ENCODE data around the gene TIMM23. TPM values are rescaled to one million over a fixed set of nuclear protein-coding genes. Genes with fewer than 3 reads are reported as not detected.

TIMM23 gene
- total RNA-seq, 4 donors from 2014 or later = 24.5 to 62.2 (median 43.5) TPM

DNA sequence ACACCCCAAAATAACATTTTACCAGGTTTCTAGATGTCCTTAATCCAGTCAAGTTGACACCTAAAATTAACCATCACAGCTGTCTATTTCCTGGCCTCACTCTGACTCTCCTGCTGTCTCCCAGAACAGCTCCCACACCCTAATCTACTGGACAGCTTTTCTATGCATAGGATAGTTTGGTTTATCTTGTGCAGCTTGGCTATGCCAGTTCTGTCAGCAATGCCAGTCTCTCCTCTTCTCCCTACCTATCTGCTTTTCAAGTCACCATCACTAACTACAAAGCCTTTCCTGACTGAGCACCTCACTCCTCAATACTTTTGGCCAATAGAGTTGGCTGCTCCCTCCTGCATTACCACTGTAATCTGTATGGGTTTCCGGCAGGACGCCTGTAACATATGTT, 53.1 kb downstream of the TIMM23 start:
- no peak for DNase-seq
- no peaks in the 10 kb centered on the region for H3K36me3 ChIP-seq
- peak overlapping the region in 1 of 4 donors; percentile 6 for H3K27ac ChIP-seq
- no peaks in the 10 kb centered on the region for H3K9me3 ChIP-seq
- H3K27me3 ChIP-seq = no peaks in the 10 kb centered on the region
- no peak for TF ChIP-seq POLR2A (IDR thresholded peaks at IDR 0.05)
- TF ChIP-seq, protein P1, sequence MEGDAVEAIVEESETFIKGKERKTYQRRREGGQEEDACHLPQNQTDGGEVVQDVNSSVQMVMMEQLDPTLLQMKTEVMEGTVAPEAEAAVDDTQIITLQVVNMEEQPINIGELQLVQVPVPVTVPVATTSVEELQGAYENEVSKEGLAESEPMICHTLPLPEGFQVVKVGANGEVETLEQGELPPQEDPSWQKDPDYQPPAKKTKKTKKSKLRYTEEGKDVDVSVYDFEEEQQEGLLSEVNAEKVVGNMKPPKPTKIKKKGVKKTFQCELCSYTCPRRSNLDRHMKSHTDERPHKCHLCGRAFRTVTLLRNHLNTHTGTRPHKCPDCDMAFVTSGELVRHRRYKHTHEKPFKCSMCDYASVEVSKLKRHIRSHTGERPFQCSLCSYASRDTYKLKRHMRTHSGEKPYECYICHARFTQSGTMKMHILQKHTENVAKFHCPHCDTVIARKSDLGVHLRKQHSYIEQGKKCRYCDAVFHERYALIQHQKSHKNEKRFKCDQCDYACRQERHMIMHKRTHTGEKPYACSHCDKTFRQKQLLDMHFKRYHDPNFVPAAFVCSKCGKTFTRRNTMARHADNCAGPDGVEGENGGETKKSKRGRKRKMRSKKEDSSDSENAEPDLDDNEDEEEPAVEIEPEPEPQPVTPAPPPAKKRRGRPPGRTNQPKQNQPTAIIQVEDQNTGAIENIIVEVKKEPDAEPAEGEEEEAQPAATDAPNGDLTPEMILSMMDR (IDR thresholded peaks at IDR 0.05) = no peak
- peaks cover 0 to 84% (median 9%) of the 10 kb centered on the region in 4 donors for H3K4me1 ChIP-seq
- H3K4me3 ChIP-seq = no peak overlapping the region

DNA sequence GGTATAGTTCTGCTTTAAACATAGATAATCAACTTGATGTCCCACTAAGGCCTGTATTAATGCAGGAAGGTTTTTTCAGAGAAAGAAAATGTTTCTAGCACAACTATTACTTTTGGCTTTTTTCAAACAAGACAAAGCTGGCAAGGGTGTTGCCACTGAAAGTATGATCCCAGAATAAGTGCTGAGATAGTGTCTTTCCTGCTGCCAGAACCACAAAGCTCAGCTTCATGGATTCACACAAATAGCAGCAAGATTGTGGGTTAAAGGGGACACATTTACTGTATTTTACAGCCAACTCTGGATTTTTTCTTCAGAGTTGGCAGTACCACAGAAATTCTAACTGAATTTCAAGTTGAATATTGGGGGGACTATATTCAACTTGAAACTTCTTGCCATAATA, 53.8 kb downstream of the TIMM23 start:
- TF ChIP-seq, protein P1 (IDR thresholded peaks at IDR 0.05) = no peak
- no peak for TF ChIP-seq POLR2A (IDR thresholded peaks at IDR 0.05)
- Histone ChIP-seq H3K27me3 (no peaks in the 10 kb centered on the region), H3K9me3 (no peaks in the 10 kb centered on the region), H3K27ac (no peak overlapping the region), H3K36me3 (no peaks in the 10 kb centered on the region), H3K4me3 (no peak overlapping the region), H3K4me1 (peaks cover 0 to 77% (median 9%) of the 10 kb centered on the region in 4 donors)
- no peak for DNase-seq

DNA sequence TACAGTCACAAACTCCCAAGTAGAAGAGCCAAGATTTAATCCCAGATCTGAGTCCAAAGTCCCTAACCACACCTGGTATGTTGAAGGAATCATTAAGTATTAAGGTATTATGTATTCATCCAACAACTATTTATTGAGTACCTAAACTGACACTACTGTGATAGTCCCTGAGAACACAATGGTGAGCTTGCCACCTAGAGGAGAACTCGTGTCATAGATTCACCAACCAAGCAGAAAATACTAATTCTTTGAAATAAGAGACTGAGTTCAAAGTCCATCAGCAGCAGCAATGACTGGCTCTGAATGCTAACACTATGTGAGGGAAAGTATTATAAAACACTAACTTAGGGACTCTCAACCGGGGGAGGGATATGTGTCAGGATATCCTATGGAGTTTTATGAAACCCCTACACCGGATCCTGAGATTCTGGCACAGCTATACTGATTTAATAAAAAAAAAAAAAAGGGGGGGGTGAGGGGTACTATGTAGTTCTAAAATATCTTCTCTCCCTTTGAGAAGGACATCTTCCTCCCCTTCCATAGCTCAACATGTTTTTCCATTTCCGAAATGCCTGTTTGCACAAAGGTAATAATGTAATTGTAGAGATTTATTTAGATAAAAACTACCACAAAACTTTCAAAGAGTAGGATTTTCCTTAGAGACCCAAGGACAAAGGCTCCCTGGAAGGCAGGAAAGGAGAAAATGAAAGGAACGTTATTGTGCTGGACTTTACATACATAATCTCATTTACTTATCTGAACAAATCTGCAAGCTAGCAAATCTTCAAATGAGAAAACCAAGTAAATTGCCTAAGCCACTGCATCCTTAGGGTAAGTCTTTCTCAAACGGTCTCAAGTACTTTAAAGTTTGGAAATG, 56.5 kb downstream of the TIMM23 start:
- TF ChIP-seq POLR2A (IDR thresholded peaks at IDR 0.05) = peak in 1 of 2 donors; percentile 36
- TF ChIP-seq, protein P1 (IDR thresholded peaks at IDR 0.05) = peak; percentile 24 to 94 (median 68)
- H3K4me3 ChIP-seq = peak overlapping the region in 3 of 4 donors; percentile 74 to 86 (median 86)
- H3K4me1 ChIP-seq = peaks cover 0 to 56% (median 9%) of the 10 kb centered on the region in 4 donors
- peak overlapping the region in 3 of 4 donors; percentile 92 to 95 (median 93) for H3K27ac ChIP-seq
- H3K9me3 ChIP-seq = no peaks in the 10 kb centered on the region
- H3K36me3 ChIP-seq = no peaks in the 10 kb centered on the region
- peak in 1 of 3 donors; percentile 64 for DNase-seq
- no peaks in the 10 kb centered on the region for H3K27me3 ChIP-seq

DNA sequence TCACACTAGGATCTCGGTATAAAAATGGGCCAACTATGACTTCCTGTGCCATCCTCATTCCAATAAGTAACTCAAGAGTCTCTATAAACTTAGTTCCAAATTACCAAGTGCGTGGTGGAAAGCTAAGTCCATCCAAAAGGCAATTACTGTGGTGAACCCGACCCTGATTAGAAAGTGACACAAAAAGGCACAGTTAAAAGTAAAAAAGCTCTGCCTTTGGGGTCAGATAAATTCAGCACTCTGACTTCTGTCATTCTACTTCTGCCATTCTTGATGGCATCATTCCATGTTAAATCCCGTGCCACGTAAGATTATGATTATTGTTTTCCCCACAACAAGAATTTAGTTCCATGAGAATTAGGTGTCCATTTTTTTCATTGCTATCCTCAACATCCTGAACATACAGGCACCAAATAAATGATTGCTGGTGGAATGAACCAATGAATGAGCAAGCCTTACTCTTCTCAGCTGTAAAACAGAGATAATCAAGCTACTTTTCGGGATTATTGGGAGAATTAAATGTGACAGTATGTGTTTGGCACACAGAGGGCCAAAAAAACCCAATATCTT, 57.3 kb downstream of the TIMM23 start:
- no peak for DNase-seq
- TF ChIP-seq POLR2A (IDR thresholded peaks at IDR 0.05) = no peak
- TF ChIP-seq, protein P1 (IDR thresholded peaks at IDR 0.05) = no peak
- H3K4me3 ChIP-seq = peak overlapping the region; percentile 74 to 87 (median 86)
- H3K36me3 ChIP-seq = no peaks in the 10 kb centered on the region
- H3K4me1 ChIP-seq = peaks cover 0 to 50% (median 9%) of the 10 kb centered on the region in 4 donors
- no peaks in the 10 kb centered on the region for H3K9me3 ChIP-seq
- H3K27me3 ChIP-seq = no peaks in the 10 kb centered on the region
- H3K27ac ChIP-seq = peak overlapping the region; percentile 88 to 95 (median 92)

DNA sequence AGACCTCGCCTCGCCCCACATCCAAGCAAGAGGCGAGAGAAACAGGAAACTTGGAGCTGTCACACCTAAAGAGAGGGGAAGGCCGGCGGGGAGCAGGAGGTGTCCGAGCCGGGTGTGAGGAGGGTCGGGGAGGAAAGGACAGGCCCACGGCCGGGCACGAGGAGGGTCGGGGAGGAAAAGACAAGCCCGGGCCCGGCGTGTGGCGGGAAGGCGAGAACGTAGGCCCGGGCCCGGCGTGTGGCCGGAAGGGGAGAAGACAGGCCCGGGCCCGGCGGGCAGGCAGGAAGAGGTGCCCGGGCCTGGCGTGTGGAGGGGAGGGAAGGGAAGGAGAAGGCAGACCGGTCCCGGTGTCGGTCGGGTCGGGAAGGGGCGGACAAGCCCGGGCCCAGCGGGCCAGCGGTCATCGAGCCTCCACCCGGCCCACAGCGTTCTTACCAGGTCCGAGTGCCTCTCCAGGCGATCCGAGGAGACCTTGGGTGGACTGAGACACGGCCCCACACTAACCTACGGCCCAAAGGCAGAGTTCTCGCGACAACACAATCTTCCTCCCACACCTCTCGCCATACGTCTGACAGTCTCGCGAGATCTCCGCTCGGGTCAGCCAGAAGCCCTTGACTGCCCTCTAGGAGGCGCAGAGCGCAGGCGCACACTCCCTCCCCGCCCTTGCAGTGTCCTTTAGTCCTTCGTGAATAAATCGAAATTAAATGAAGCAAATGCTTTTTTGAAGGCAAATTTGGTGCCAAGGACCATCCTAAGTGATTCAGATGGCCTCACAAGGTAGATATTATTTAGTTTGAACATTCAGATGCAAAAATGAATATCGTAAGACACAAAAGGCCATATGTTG, 58.0 kb downstream of the TIMM23 start, which contains the start of gene NCOA4:
Gene NCOA4 (minus strand): TSS at position 533 of the 847 bp plus-strand sequence. CDS start 13,943 bp downstream, outside the sequence.
- H3K9me3 ChIP-seq = no peaks in the 10 kb centered on the region
- H3K4me3 ChIP-seq = peak within 1 kb of the TSS; percentile 74 to 87 (median 86)
- H3K27me3 ChIP-seq = no peaks in the 10 kb centered on the region
- H3K4me1 ChIP-seq = peaks cover 0 to 42% (median 9%) of the 10 kb centered on the region in 4 donors
- peak; percentile 92 to 95 for TF ChIP-seq POLR2A (IDR thresholded peaks at IDR 0.05)
- TF ChIP-seq, protein P1 (IDR thresholded peaks at IDR 0.05) = peak; percentile 65 to 76 (median 72)
- no peaks in the 10 kb centered on the region for H3K36me3 ChIP-seq
- peak within 1 kb of the TSS; percentile 88 to 95 (median 92) for H3K27ac ChIP-seq
- DNase-seq = peak; percentile 96 to 99 (median 97)

All from Peyer's patch (tissue), 4 donors.